ENCODE measurements around the gene PLD3.

PLD3 gene

GRCh38 chr19:40398417-40399131 is 50.1 kb downstream of the PLD3 start:
- Histone ChIP-seq H3K4me2 (ENCODE audit: low read length) (no peak overlapping the region), H3K9me2 (replicated peaks; ENCODE audit: control insufficient read depth, low read length) (no peaks in the 10 kb centered on the region), H3K79me2 (ENCODE audit: control insufficient read depth, low read length) (no peaks in the 10 kb centered on the region), H3K4me1 (ENCODE audit: control insufficient read depth, low read length) (peaks cover 6% of the 10 kb centered on the region), H3K9me3 (ENCODE audit: control insufficient read depth, insufficient read depth, low read length) (no peaks in the 10 kb centered on the region), H3K27ac (ENCODE audit: low read depth, low read length) (no peak overlapping the region), H3K4me3 (ENCODE audit: low read length) (no peak overlapping the region), H4K20me1 (ENCODE audit: control insufficient read depth, insufficient read depth, low read depth, low read length) (no peaks in the 10 kb centered on the region), H3K27me3 (ENCODE audit: control insufficient read depth, low read length) (no peaks in the 10 kb centered on the region), H3K36me3 (ENCODE audit: control insufficient read depth, low read length) (no peaks in the 10 kb centered on the region), H3F3A (ENCODE audit: control insufficient read depth, insufficient read depth) (no peaks in the 10 kb centered on the region)
- TF ChIP-seq EZH2phosphoT487 (IDR thresholded peaks at IDR 0.05; ENCODE audit: borderline replicate concordance, low read length): no peak
- no peak for TF ChIP-seq CTCF (IDR thresholded peaks at IDR 0.05; ENCODE audit: low read depth, low read length, poor library complexity, severe bottlenecking)

GRCh38 chr19:40400559-40400958 is 52.1 kb downstream of the PLD3 start:
- Histone ChIP-seq H3K4me3 (ENCODE audit: low read length) (no peak overlapping the region), H3K9me2 (replicated peaks; ENCODE audit: control insufficient read depth, low read length) (no peaks in the 10 kb centered on the region), H3K79me2 (ENCODE audit: control insufficient read depth, low read length) (no peaks in the 10 kb centered on the region), H3K27ac (ENCODE audit: low read depth, low read length) (no peak overlapping the region), H3F3A (ENCODE audit: control insufficient read depth, insufficient read depth) (no peaks in the 10 kb centered on the region), H4K20me1 (ENCODE audit: control insufficient read depth, insufficient read depth, low read depth, low read length) (no peaks in the 10 kb centered on the region), H3K36me3 (ENCODE audit: control insufficient read depth, low read length) (no peaks in the 10 kb centered on the region), H3K4me1 (ENCODE audit: control insufficient read depth, low read length) (peaks cover 11% of the 10 kb centered on the region), H3K27me3 (ENCODE audit: control insufficient read depth, low read length) (no peaks in the 10 kb centered on the region), H3K9me3 (ENCODE audit: control insufficient read depth, insufficient read depth, low read length) (no peaks in the 10 kb centered on the region), H3K4me2 (ENCODE audit: low read length) (no peak overlapping the region)
- TF ChIP-seq EZH2phosphoT487 (IDR thresholded peaks at IDR 0.05; ENCODE audit: borderline replicate concordance, low read length) (no peak), CTCF (IDR thresholded peaks at IDR 0.05; ENCODE audit: low read depth, low read length, poor library complexity, severe bottlenecking) (no peak)

GRCh38 chr19:40403262-40403984 is 54.9 kb downstream of the PLD3 start:
- H4K20me1 ChIP-seq (ENCODE audit: control insufficient read depth, insufficient read depth, low read depth, low read length): no peaks in the 10 kb centered on the region
- no peak overlapping the region for H3K27ac ChIP-seq (ENCODE audit: low read depth, low read length)
- no peaks in the 10 kb centered on the region for H3K9me2 ChIP-seq (replicated peaks; ENCODE audit: control insufficient read depth, low read length)
- no peaks in the 10 kb centered on the region for H3K27me3 ChIP-seq (ENCODE audit: control insufficient read depth, low read length)
- H3K9me3 ChIP-seq (ENCODE audit: control insufficient read depth, insufficient read depth, low read length): no peaks in the 10 kb centered on the region
- no peaks in the 10 kb centered on the region for H3K36me3 ChIP-seq (ENCODE audit: control insufficient read depth, low read length)
- peak overlapping the region; percentile 66 for H3K4me2 ChIP-seq (ENCODE audit: low read length)
- H3K79me2 ChIP-seq (ENCODE audit: control insufficient read depth, low read length): no peaks in the 10 kb centered on the region
- H3K4me3 ChIP-seq (ENCODE audit: low read length): peak overlapping the region; percentile 67
- TF ChIP-seq CTCF (IDR thresholded peaks at IDR 0.05; ENCODE audit: low read depth, low read length, poor library complexity, severe bottlenecking): no peak
- TF ChIP-seq EZH2phosphoT487 (IDR thresholded peaks at IDR 0.05; ENCODE audit: borderline replicate concordance, low read length): no peak
- peaks cover 20% of the 10 kb centered on the region for H3K4me1 ChIP-seq (ENCODE audit: control insufficient read depth, low read length)
- no peaks in the 10 kb centered on the region for H3F3A ChIP-seq (ENCODE audit: control insufficient read depth, insufficient read depth)
